H9 (cell line): ENCODE data around the gene KLHL41. TPM values are rescaled to one million over a fixed set of nuclear protein-coding genes. Genes with fewer than 3 reads are reported as not detected.

Source experiments
- DNase-seq: peaks from one replicate; pipeline ENCODE4 v3.0.0-alpha.2; 2017
- H2AFZ ChIP-seq: one replicate; pipeline ENCODE4 v1.6.1; 2013; ENCODE audit warnings: mild to moderate bottlenecking, low read length, control low read depth, moderate library complexity
- H2AK5ac ChIP-seq: 2 replicates; pipeline ENCODE4 v1.6.1; 2013; ENCODE audit warnings: low read length, control low read depth, mixed read lengths; ENCODE audit not compliant: insufficient read length
- H2BK120ac ChIP-seq: one replicate; pipeline ENCODE4 v1.6.1; 2013; ENCODE audit warnings: low read depth, mild to moderate bottlenecking, low read length, control low read depth, inconsistent platforms; ENCODE audit not compliant: poor library complexity, severe bottlenecking
- H2BK12ac ChIP-seq: 2 replicates; pipeline ENCODE4 v1.6.1; 2013; ENCODE audit warnings: low read length, control low read depth, mixed read lengths, low read depth; ENCODE audit not compliant: insufficient read length
- H2BK15ac ChIP-seq: 2 replicates; pipeline ENCODE4 v1.6.1; 2013; ENCODE audit warnings: low read depth, low read length, control low read depth
- H2BK20ac ChIP-seq: one replicate; pipeline ENCODE4 v1.6.1; 2013; ENCODE audit warnings: low read depth, mild to moderate bottlenecking, low read length, control low read depth, inconsistent platforms; ENCODE audit not compliant: poor library complexity, severe bottlenecking
- H2BK5ac ChIP-seq: 2 replicates; pipeline ENCODE4 v1.6.1; 2013; ENCODE audit warnings: low read length, control low read depth, mixed read lengths; ENCODE audit not compliant: insufficient read length
- H3K14ac ChIP-seq: 2 replicates; pipeline ENCODE4 v1.6.1; 2013; ENCODE audit warnings: low read length, control low read depth; ENCODE audit not compliant: insufficient read depth
- H3K18ac ChIP-seq: 2 replicates; pipeline ENCODE4 v1.6.1; 2013; ENCODE audit warnings: low read depth, mild to moderate bottlenecking, mixed read lengths, low read length, control low read depth; ENCODE audit not compliant: insufficient read length
- H3K23ac ChIP-seq: 2 replicates; pipeline ENCODE4 v1.6.1; 2013; ENCODE audit warnings: low read length, control low read depth, mixed read lengths, low read depth; ENCODE audit not compliant: insufficient read length
- H3K23me2 ChIP-seq: 2 replicates; pipeline ENCODE4 v1.6.1; 2013; ENCODE audit warnings: low read depth, mild to moderate bottlenecking, mixed read lengths, low read length, control low read depth; ENCODE audit not compliant: insufficient read length, poor library complexity, severe bottlenecking
- H3K27ac ChIP-seq: 2 replicates; pipeline ENCODE4 v1.5.1; 2013; ENCODE audit warnings: low read length, control low read depth, mixed read lengths, low read depth; ENCODE audit not compliant: insufficient read length
- H3K27me3 ChIP-seq: 2 replicates; pipeline ENCODE4 v1.6.1; 2013; ENCODE audit warnings: low read length, control low read depth, inconsistent platforms; ENCODE audit not compliant: insufficient read depth
- H3K4ac ChIP-seq: 2 replicates; pipeline ENCODE4 v1.6.1; 2013; ENCODE audit warnings: low read depth, mild to moderate bottlenecking, control low read depth, inconsistent platforms, low read length, moderate library complexity
- H3K4me1 ChIP-seq: 2 replicates; pipeline ENCODE4 v1.6.1; 2013; ENCODE audit warnings: low read length, control low read depth, inconsistent platforms; ENCODE audit not compliant: insufficient read depth
- H3K4me2 ChIP-seq: 2 replicates; pipeline ENCODE4 v1.6.1; 2013; ENCODE audit warnings: low read length, control low read depth, mixed read lengths; ENCODE audit not compliant: insufficient read length, insufficient read depth
- H3K56ac ChIP-seq: 2 replicates; pipeline ENCODE4 v1.6.1; 2013; ENCODE audit warnings: low read depth, mild to moderate bottlenecking, mixed read lengths, low read length, control low read depth; ENCODE audit not compliant: insufficient read length
- H3K79me1 ChIP-seq: 2 replicates; pipeline ENCODE4 v1.6.1; 2013; ENCODE audit warnings: low read depth, mild to moderate bottlenecking, moderate library complexity, low read length, control low read depth, inconsistent platforms; ENCODE audit not compliant: insufficient read depth, poor library complexity, severe bottlenecking
- H3K79me2 ChIP-seq: 2 replicates; pipeline ENCODE4 v1.6.1; 2013; ENCODE audit warnings: low read length, control low read depth, inconsistent platforms; ENCODE audit not compliant: insufficient read depth
- H3K9ac ChIP-seq: 2 replicates; pipeline ENCODE4 v1.6.1; 2013; ENCODE audit warnings: low read length, control low read depth, mixed read lengths; ENCODE audit not compliant: insufficient read length; ENCODE audit errors: extremely low read depth
- H3K9me3 ChIP-seq: one replicate; pipeline ENCODE4 v1.6.1; 2013; ENCODE audit warnings: low read depth, low read length, inconsistent platforms; ENCODE audit not compliant: control insufficient read depth
- H3T11ph ChIP-seq: one replicate; pipeline ENCODE4 v1.6.1; 2013; ENCODE audit warnings: mild to moderate bottlenecking, low read length, control low read depth, inconsistent platforms
- H4K20me1 ChIP-seq: one replicate; pipeline ENCODE4 v1.6.1; 2013; ENCODE audit not compliant: control insufficient read depth, insufficient read length, insufficient read depth
- H4K5ac ChIP-seq: 2 replicates; pipeline ENCODE4 v1.6.1; 2013; ENCODE audit warnings: low read depth, mild to moderate bottlenecking, mixed read lengths, low read length, control low read depth; ENCODE audit not compliant: insufficient read length
- H4K8ac ChIP-seq: replicated peaks from 2 replicates; pipeline ENCODE4 v1.6.1; 2013; ENCODE audit warnings: low read length, control low read depth, mixed read lengths, low read depth; ENCODE audit not compliant: insufficient read length
- H4K91ac ChIP-seq: 2 replicates; pipeline ENCODE4 v1.6.1; 2013; ENCODE audit warnings: low read depth, mild to moderate bottlenecking, moderate library complexity, mixed read lengths, low read length, control low read depth; ENCODE audit not compliant: insufficient read length
- H3K27ac Mint-ChIP-seq, 3 experiments: 2 replicates in 2 of 3; 3 replicates in 1 of 3; pipeline ENCODE4 v1.8.0; 2020 to 2021; ENCODE audit warnings: mixed read lengths in 3 of 3, mild to moderate bottlenecking in 1 of 3, moderate library complexity in 1 of 3
- H3K27me3 Mint-ChIP-seq: 2 replicates; pipeline ENCODE4 v1.8.0; 2021; ENCODE audit warnings: low read depth, mild to moderate bottlenecking, moderate library complexity, mixed read lengths
- H3K36me3 Mint-ChIP-seq, 3 experiments: 2 replicates in 2 of 3; 3 replicates in 1 of 3; pipeline ENCODE4 v1.8.0; 2020 to 2021; ENCODE audit warnings: low read depth in 3 of 3, mixed read lengths in 3 of 3; ENCODE audit not compliant: insufficient read depth in 1 of 3
- H3K4me1 Mint-ChIP-seq, 2 experiments: 2 replicates each; pipeline ENCODE4 v1.8.0; 2020; ENCODE audit warnings: mixed read lengths in 2 of 2
- H3K4me3 Mint-ChIP-seq, 2 experiments: 2 replicates in 1 of 2; 3 replicates in 1 of 2; pipeline ENCODE4 v1.8.0; 2020 to 2021; ENCODE audit warnings: mild to moderate bottlenecking in 2 of 2, mixed read lengths in 2 of 2, moderate library complexity in 1 of 2
- H3K9me3 Mint-ChIP-seq, 2 experiments: 2 replicates in 1 of 2; 3 replicates in 1 of 2; pipeline ENCODE4 v1.8.0; 2020; ENCODE audit warnings: mild to moderate bottlenecking in 2 of 2, mixed read lengths in 2 of 2, moderate library complexity in 1 of 2
- WGBS: extraction: QIAGEN DNeasy Blood & Tissue Kit; methylation state at CpG from one replicate; pipeline ENCODE4 v1.1.7; 2013; ENCODE audit warnings: missing lambda C conversion rate, low lambda C conversion rate, mixed read lengths; ENCODE audit not compliant: insufficient read length; ENCODE audit errors: extremely low coverage; 5-methylcytosine and 5-hydroxymethylcytosine counted together
- total RNA-seq: library from RNA; stranded (reverse); gene quantifications from 2 replicates; pipeline ENCODE4 v1.2.1, GENCODE V29; 2021
- TF ChIP-seq, protein P1 (sequence below): fragments of 200-600 bp; sonication (generic); conservative IDR thresholded peaks from 3 replicates; pipeline ENCODE4 v1.8.0; 2021; ENCODE audit warnings: antibody characterized with exemption, mild to moderate bottlenecking

KLHL41 gene
- total RNA-seq, 1 experiment from 2014 or later = not detected

DNA sequence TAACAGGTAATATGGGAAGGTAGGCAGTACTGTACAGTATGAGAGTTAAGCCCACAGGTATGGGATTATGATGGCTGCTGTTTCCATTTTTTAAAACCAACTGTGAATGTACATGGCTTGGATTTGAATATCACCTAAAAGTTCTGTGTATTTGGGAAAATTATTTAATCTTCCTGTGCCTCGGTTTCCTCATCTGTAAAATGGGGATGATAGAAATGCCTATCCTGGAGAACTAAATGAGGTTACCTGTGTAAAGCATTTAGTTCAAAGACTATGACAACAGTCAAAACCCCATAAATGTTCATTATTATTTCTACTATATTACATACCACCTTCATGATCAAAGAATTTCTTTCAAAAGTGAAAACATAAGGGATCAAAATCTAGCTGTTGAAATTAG lies 3.6 kb downstream of the KLHL41 start:
- Mint-ChIP-seq H3K4me3 (no peak overlapping the region), H3K27ac (no peak overlapping the region), H3K27me3 (no peaks in the 10 kb centered on the region; the same call in 1 of the 2 replicates), H3K36me3 (no peaks in the 10 kb centered on the region), H3K4me1 (peaks cover 7 to 14% of the 10 kb centered on the region in 2 experiments), H3K9me3 (no peaks in the 10 kb centered on the region)
- Histone ChIP-seq H3K27ac (no peak overlapping the region), H2BK12ac (no peak overlapping the region), H3K56ac (no peak overlapping the region), H4K20me1 (no peaks in the 10 kb centered on the region), H4K8ac (no peak overlapping the region), H2BK20ac (no peak overlapping the region), H3K79me1 (no peaks in the 10 kb centered on the region), H4K91ac (no peak overlapping the region), H2AFZ (no peak overlapping the region), H3K18ac (no peak overlapping the region), H3K4me1 (no peaks in the 10 kb centered on the region), H3K23ac (no peak overlapping the region), H2BK120ac (no peak overlapping the region), H4K5ac (no peak overlapping the region), H3K9me3 (no peaks in the 10 kb centered on the region), H3K27me3 (no peaks in the 10 kb centered on the region), H3K4me2 (no peak overlapping the region), H2AK5ac (no peak overlapping the region), H2BK15ac (no peak overlapping the region), H2BK5ac (no peak overlapping the region), H3K79me2 (no peaks in the 10 kb centered on the region), H3T11ph (no peak overlapping the region), H3K14ac (no peak overlapping the region), H3K4ac (no peak overlapping the region), H3K9ac (no peak overlapping the region), H3K23me2 (no peaks in the 10 kb centered on the region)
- DNase-seq = no peak
- no CpG with 5 or more reads among the region's 1 CpG for WGBS
- TF ChIP-seq, protein P1, sequence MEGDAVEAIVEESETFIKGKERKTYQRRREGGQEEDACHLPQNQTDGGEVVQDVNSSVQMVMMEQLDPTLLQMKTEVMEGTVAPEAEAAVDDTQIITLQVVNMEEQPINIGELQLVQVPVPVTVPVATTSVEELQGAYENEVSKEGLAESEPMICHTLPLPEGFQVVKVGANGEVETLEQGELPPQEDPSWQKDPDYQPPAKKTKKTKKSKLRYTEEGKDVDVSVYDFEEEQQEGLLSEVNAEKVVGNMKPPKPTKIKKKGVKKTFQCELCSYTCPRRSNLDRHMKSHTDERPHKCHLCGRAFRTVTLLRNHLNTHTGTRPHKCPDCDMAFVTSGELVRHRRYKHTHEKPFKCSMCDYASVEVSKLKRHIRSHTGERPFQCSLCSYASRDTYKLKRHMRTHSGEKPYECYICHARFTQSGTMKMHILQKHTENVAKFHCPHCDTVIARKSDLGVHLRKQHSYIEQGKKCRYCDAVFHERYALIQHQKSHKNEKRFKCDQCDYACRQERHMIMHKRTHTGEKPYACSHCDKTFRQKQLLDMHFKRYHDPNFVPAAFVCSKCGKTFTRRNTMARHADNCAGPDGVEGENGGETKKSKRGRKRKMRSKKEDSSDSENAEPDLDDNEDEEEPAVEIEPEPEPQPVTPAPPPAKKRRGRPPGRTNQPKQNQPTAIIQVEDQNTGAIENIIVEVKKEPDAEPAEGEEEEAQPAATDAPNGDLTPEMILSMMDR = no peak
